22Rv1 (cell line): ENCODE measurements around the gene HCST.
"Not testable (repeated sequence)": the region's sequence is repeated elsewhere in the genome, so short reads cannot be mapped to it uniquely, and the experiment has no call there.

ENCODE experiments used
- H3K27ac ChIP-seq: fragments of 450-650 bp; 2 replicates; pipeline ENCODE4 v1.5.1; 2017
- ZFX ChIP-seq: fragments of 450-650 bp; IDR thresholded peaks from 2 replicates; pipeline ENCODE4 v1.6.1; 2017; ENCODE audit warnings: antibody characterized with exemption, borderline replicate concordance
- TF ChIP-seq, protein P1 (sequence below): fragments of 450-650 bp; IDR thresholded peaks from 2 replicates; pipeline ENCODE4 v1.5.1; 2017; ENCODE audit warnings: mild to moderate bottlenecking

The HCST gene

DNA sequence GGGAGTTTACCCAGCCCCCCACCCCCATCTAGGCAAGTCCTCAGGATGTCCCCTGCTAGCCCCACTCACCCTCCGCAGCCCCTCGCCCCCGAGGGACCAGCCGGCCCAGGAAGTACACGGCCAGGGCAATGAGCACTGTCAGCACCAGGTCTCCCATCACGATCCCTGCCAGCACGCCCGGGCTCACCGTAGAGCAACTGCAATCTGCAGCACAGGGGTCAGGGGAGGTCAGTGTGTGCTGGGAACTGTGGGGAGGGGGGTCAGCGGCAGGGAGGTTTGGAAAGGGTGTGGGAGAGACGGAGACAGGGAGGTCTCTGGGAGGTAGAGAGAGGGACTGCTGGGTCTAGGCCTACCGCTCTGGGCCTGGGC is 5.0 kb downstream of the HCST start:
- H3K27ac ChIP-seq = no peak overlapping the region
- TF ChIP-seq, protein P1, sequence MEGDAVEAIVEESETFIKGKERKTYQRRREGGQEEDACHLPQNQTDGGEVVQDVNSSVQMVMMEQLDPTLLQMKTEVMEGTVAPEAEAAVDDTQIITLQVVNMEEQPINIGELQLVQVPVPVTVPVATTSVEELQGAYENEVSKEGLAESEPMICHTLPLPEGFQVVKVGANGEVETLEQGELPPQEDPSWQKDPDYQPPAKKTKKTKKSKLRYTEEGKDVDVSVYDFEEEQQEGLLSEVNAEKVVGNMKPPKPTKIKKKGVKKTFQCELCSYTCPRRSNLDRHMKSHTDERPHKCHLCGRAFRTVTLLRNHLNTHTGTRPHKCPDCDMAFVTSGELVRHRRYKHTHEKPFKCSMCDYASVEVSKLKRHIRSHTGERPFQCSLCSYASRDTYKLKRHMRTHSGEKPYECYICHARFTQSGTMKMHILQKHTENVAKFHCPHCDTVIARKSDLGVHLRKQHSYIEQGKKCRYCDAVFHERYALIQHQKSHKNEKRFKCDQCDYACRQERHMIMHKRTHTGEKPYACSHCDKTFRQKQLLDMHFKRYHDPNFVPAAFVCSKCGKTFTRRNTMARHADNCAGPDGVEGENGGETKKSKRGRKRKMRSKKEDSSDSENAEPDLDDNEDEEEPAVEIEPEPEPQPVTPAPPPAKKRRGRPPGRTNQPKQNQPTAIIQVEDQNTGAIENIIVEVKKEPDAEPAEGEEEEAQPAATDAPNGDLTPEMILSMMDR = no peak
- no peak for TF ChIP-seq ZFX

DNA sequence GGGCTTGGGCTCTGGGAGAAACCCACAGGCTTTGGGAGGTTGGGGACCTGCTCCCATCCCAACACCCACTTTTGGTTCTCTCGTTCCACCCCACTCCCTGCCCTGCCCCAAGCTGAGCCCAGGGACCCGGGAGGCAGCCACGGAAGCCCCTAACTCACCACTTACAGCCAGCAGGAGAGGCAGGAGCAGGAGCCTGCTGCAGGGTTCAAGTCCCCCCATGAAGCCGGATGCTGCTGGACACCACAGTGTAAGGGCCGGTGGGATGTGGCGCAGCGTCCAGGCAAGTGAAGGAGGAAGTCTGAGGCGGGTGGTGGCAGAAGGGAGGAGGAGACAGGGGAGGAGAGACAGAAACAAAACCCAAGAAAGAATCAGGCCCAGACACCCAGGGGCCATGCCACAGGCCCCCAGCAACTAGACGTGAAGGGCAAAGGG is 5.7 kb downstream of the HCST start, which contains the start of gene TYROBP:
TYROBP (minus strand) TSS at position 286 of the 432 bp plus-strand sequence; CDS start at position 219, 67 bp downstream.
- H3K27ac ChIP-seq = no peak within 1 kb of the TSS
- TF ChIP-seq ZFX = no peak
- TF ChIP-seq, protein P1 = no peak

DNA sequence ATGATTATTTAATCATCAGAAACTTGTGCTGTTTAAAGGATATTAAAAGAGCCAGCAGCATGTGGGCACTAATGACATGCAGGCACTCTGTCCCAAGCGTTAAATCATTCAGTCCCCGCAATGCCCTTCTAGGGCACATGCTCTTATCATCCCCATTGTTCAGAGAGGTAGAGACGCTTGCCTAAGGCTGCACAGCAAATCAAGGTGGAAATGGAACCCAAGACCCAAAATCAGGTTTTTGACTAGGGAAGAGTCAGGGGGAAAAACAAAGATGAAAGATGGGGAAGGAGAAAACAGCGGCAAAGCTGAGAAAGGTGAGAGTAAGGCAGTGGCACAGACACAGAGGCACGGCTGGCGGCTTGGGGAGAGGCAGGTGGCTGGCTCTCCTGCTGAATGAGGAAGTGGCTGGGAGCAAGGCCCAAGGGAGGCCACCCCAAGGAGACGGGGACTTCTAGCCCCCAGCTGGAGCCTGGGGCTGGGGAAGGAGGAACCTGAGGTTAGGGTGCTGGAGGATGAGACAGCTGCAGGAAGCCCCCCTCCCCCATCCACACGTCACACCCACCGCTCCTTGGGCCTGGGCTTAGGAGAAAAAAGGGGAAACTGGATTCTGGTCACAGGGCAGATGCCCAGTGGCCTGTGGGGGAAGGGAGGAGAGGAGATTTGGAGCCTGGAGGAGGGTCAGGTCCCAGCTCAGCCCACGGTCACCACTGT is 6.8 kb downstream of the HCST start:
- no peak overlapping the region for H3K27ac ChIP-seq
- TF ChIP-seq ZFX = no peak
- TF ChIP-seq, protein P1 = no peak

DNA sequence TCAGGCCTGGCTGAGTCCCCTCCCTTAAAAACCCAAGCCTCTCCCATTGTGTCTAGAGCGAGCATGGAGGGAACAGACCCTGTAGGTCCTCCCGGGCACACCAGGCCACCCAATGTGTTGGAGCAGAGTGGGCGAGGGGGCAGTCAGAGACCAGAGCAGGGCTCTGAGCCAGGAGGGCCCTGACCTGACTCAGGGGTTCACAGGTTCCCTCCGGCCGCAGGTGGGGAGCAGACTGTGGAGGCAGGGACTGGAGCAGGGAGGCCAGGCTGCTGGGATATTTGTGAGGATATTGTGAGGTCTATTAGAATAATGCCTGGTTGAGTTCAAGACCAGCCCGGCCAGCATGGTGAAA is 7.3 kb downstream of the HCST start:
- TF ChIP-seq ZFX = no peak
- TF ChIP-seq, protein P1 = no peak
- no peak overlapping the region for H3K27ac ChIP-seq

DNA sequence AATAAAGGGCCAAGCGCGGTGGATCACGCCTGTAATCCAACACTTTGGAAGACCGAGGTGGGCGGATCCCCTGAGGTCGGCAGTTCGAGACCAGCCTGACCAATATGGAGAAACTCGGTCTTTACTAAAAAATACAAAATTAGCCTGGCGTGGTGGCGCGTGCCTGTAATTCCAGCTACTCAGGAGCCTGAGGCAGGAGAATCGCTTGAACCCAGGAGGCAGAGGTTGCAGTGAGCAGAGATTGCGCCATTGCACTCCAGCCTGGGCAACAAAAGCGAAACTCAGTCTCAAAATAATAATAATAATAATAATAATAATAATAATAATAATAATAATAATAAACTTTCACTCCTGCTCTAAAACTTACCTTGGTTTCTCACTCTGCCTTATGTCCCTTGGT is 8.0 kb downstream of the HCST start:
- H3K27ac ChIP-seq = not testable (repeated sequence)

DNA sequence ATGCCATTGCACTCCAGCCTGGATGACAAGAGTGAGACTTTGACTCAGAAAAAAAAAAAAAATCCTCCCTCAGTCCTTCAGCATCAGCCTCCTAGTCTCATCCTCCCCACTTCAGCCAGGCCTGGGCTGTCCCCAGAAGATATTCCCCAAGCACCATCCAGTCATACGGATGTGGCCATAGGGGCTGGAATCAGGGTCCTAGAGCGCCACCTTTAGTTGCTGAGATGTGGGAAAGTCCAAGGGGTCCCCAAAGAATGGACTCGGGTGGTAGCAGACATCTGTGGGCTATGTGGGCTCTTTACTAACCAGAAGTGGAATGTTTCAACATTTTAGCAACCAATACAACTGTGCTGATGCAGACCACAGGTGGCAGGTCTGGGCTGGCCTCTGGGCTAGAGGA is 8.8 kb downstream of the HCST start:
- no peak for TF ChIP-seq ZFX
- TF ChIP-seq, protein P1 = no peak
- H3K27ac ChIP-seq = no peak overlapping the region

DNA sequence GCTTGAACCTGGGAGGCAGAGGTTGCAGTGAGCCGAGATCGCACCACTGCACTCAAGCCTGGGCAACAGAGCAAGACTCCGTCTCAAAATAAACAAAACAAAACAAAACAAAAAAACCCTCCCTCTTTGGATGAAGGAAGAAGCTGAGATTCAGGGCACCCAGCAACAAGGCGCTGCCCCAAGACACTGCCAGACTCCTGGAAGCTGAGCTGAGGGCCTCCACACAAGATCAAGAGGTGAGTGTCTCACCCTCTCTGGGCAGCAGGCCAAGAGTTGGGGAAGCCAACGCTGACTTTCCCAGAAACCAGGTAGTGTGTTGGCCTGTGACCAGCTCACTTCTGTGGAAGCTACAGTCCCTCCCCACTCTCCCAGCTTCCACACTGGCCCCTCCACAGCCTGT is 9.5 kb downstream of the HCST start:
- no peak overlapping the region for H3K27ac ChIP-seq
- TF ChIP-seq ZFX = no peak
- TF ChIP-seq, protein P1 = no peak

DNA sequence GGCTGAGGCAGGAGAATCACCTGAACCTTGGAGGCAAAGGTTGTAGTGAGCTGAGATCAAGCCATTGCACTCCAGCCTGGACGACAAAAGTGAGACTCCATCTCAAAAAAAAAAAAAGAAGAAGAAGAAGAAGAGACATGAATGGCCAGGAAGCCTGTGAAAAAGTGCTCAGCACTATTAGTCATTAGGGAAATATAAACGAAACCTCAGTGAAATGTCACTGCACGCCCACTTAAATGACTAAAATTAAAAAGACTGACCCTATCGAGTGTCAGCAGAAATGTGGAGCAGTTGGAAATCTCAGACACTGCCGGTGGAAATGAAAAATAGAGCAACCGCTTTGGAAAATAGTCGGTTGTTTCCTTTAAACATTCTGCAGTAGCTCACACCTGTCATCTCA is 11.3 kb downstream of the HCST start:
- no peak overlapping the region for H3K27ac ChIP-seq
- no peak for TF ChIP-seq ZFX
- TF ChIP-seq, protein P1 = no peak
